ENCODE data around the gene MKI67.

The MKI67 gene

DNA sequence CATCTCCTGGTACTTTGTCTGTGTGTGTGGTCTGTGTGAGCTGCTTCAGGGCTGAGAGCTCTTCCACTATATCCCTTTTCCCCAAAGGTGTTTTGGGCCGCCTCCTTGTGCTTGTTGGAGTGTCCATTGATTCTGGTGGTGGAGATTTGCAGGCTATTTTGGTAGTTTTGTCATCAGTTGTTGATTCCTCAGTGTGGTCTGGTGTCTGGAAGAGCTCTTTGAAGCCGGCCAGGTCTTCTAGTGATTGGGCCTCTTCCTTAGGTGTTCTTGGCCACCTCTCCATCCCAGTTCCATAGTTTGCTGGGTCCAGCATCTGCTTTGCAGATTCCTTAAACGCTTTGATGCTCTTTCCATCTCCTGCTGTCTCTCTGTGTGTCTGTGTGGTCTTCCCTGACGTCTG lies 20.8 kb downstream of the MKI67 start:
- no peak for TF ChIP-seq EZH2phosphoT487 (IDR thresholded peaks at IDR 0.05; ENCODE audit: low read length)
- TF ChIP-seq EZH2 (optimal IDR thresholded peaks at IDR 0.05; ENCODE audit: low read depth, low read length): no peak
- TF ChIP-seq, protein P1, sequence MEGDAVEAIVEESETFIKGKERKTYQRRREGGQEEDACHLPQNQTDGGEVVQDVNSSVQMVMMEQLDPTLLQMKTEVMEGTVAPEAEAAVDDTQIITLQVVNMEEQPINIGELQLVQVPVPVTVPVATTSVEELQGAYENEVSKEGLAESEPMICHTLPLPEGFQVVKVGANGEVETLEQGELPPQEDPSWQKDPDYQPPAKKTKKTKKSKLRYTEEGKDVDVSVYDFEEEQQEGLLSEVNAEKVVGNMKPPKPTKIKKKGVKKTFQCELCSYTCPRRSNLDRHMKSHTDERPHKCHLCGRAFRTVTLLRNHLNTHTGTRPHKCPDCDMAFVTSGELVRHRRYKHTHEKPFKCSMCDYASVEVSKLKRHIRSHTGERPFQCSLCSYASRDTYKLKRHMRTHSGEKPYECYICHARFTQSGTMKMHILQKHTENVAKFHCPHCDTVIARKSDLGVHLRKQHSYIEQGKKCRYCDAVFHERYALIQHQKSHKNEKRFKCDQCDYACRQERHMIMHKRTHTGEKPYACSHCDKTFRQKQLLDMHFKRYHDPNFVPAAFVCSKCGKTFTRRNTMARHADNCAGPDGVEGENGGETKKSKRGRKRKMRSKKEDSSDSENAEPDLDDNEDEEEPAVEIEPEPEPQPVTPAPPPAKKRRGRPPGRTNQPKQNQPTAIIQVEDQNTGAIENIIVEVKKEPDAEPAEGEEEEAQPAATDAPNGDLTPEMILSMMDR (IDR thresholded peaks at IDR 0.05; ENCODE audit: low read length): no peak
- H3K4me3 ChIP-seq (ENCODE audit: low read length): no peak overlapping the region
- no peaks in the 10 kb centered on the region for H3K4me1 ChIP-seq (ENCODE audit: low read length)
- H3K9me3 ChIP-seq (replicated peaks; ENCODE audit: insufficient read depth, low read length): no peaks in the 10 kb centered on the region
- H3K9me2 ChIP-seq (replicated peaks; ENCODE audit: insufficient read depth, low read length): no peaks in the 10 kb centered on the region
- H3K4me2 ChIP-seq (ENCODE audit: low read depth, low read length): no peak overlapping the region
- H3K27ac ChIP-seq (ENCODE audit: low read length): no peak overlapping the region
- peaks cover 13% of the 10 kb centered on the region; the same call in 1 of the 2 replicates for H3F3A ChIP-seq (ENCODE audit: insufficient read depth, low read length)
- peaks cover 82% of the 10 kb centered on the region for H3K79me2 ChIP-seq (ENCODE audit: low read length)
- DNase-seq: no peak
- no peak overlapping the region for H2AFZ ChIP-seq (ENCODE audit: low read length)
- no peaks in the 10 kb centered on the region; the same call in 1 of the 2 replicates for H4K20me1 ChIP-seq (ENCODE audit: insufficient read depth, low read length)
- H3K27me3 ChIP-seq (replicated peaks; ENCODE audit: insufficient read depth, low read length): no peaks in the 10 kb centered on the region
- peaks cover 66% of the 10 kb centered on the region for H3K36me3 ChIP-seq (replicated peaks; ENCODE audit: insufficient read depth, low read length)
- H3K9ac ChIP-seq (ENCODE audit: low read length): no peak overlapping the region

DNA sequence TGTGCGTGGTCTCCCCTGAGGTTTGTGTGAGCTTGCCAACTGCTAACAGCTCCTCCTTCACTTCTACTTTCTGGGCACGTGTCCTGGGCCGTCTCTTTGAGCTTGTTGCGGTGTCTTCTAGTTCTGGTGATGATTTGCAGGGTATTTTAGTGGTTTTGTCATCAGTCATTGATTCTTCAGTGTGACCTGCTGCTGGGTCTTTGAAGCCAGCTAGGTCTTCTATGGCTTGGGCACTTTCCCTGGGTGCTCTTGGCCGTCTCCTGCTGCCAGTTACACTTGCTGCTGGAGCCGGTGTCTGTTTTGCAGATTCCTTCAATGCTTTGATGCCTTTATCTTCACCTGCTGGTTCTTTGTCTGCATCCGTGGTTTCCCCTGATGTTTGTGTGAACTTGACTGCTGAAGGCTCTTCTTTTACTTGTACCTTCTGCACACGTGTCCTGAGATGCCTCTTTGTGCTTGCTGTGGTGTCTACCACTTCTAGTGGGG lies 23.0 kb downstream of the MKI67 start:
- Histone ChIP-seq H4K20me1 (ENCODE audit: insufficient read depth, low read length) (no peaks in the 10 kb centered on the region; the same call in 1 of the 2 replicates), H3K9ac (ENCODE audit: low read length) (no peak overlapping the region), H3K27me3 (replicated peaks; ENCODE audit: insufficient read depth, low read length) (no peaks in the 10 kb centered on the region), H3K9me3 (replicated peaks; ENCODE audit: insufficient read depth, low read length) (no peaks in the 10 kb centered on the region), H3K4me3 (ENCODE audit: low read length) (no peak overlapping the region), H3K79me2 (ENCODE audit: low read length) (peaks cover 81% of the 10 kb centered on the region), H3K27ac (ENCODE audit: low read length) (no peak overlapping the region), H2AFZ (ENCODE audit: low read length) (no peak overlapping the region), H3F3A (ENCODE audit: insufficient read depth, low read length) (peaks cover 17% of the 10 kb centered on the region; the same call in 1 of the 2 replicates), H3K4me1 (ENCODE audit: low read length) (no peaks in the 10 kb centered on the region), H3K9me2 (replicated peaks; ENCODE audit: insufficient read depth, low read length) (no peaks in the 10 kb centered on the region), H3K4me2 (ENCODE audit: low read depth, low read length) (no peak overlapping the region), H3K36me3 (replicated peaks; ENCODE audit: insufficient read depth, low read length) (peaks cover 63% of the 10 kb centered on the region)
- TF ChIP-seq EZH2phosphoT487 (IDR thresholded peaks at IDR 0.05; ENCODE audit: low read length) (no peak), EZH2 (optimal IDR thresholded peaks at IDR 0.05; ENCODE audit: low read depth, low read length) (no peak)
- TF ChIP-seq, protein P1 (IDR thresholded peaks at IDR 0.05; ENCODE audit: low read length): no peak
- DNase-seq: no peak

DNA sequence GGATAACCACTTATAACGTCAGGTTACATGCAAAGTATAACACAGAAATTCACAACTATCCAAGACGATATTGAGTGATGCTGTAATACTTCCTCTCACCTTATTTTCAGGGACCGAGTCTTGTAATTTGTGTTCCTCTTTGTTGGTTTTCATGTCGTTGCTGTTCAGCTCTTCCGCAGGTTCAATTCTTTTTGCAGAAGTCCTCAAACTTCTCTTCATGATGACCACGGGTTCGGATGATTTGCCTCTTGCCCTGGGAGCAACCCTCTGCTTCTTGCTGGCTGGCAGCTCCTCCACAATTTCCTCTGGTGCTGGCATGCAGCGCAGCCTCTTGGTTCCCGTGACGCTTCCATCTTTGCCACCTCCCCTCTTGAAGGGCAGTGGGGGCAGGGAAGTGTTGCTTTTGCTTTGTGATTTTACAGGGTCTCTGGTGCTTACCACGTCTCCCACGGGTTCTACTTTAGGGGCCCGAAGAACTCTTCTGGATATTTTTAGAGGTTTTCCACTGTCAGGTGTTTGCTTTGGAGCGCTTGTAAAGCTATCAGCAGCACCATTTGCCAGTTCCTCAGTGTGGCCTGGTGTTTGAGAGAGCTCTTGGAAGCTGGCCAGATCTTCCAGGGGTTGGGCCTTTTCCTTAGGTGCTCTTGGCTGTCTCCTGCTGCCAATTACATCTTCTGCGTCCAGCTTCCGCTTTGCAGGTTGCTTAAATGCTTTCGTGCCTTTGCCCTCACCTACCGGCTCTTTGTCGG lies 23.6 kb downstream of the MKI67 start:
- H2AFZ ChIP-seq (ENCODE audit: low read length): no peak overlapping the region
- no peaks in the 10 kb centered on the region for H3K4me1 ChIP-seq (ENCODE audit: low read length)
- H3K27me3 ChIP-seq (replicated peaks; ENCODE audit: insufficient read depth, low read length): no peaks in the 10 kb centered on the region
- H3K27ac ChIP-seq (ENCODE audit: low read length): no peak overlapping the region
- no peak overlapping the region for H3K4me2 ChIP-seq (ENCODE audit: low read depth, low read length)
- H3K9me2 ChIP-seq (replicated peaks; ENCODE audit: insufficient read depth, low read length): no peaks in the 10 kb centered on the region
- TF ChIP-seq, protein P1 (IDR thresholded peaks at IDR 0.05; ENCODE audit: low read length): no peak
- no peak for TF ChIP-seq EZH2phosphoT487 (IDR thresholded peaks at IDR 0.05; ENCODE audit: low read length)
- no peak for TF ChIP-seq EZH2 (optimal IDR thresholded peaks at IDR 0.05; ENCODE audit: low read depth, low read length)
- peaks cover 81% of the 10 kb centered on the region for H3K79me2 ChIP-seq (ENCODE audit: low read length)
- DNase-seq: no peak
- H3F3A ChIP-seq (ENCODE audit: insufficient read depth, low read length): peaks cover 19% of the 10 kb centered on the region
- H3K4me3 ChIP-seq (ENCODE audit: low read length): no peak overlapping the region
- no peaks in the 10 kb centered on the region for H3K9me3 ChIP-seq (replicated peaks; ENCODE audit: insufficient read depth, low read length)
- no peak overlapping the region for H3K9ac ChIP-seq (ENCODE audit: low read length)
- no peaks in the 10 kb centered on the region; the same call in 1 of the 2 replicates for H4K20me1 ChIP-seq (ENCODE audit: insufficient read depth, low read length)
- H3K36me3 ChIP-seq (replicated peaks; ENCODE audit: insufficient read depth, low read length): peaks cover 63% of the 10 kb centered on the region
